GM19193 (cell line): ENCODE measurements around the gene WDR86.
A peak's percentile ranks its signal among the peaks of the same experiment; 100 is the strongest.

Source experiments
- POLR2A ChIP-seq: IDR thresholded peaks from 4 replicates; pipeline ENCODE4 v1.6.1; 2011; ENCODE audit not compliant: insufficient read depth, insufficient read length; ENCODE audit errors: extremely low read depth

Gene WDR86

GRCh38 chr7:151374726-151375125, 35.1 kb downstream of the WDR86 start:
- TF ChIP-seq POLR2A = no peak

GRCh38 chr7:151374139-151374538, 35.7 kb downstream of the WDR86 start:
- TF ChIP-seq POLR2A = no peak

GRCh38 chr7:151373599-151373998, 36.2 kb downstream of the WDR86 start:
- TF ChIP-seq POLR2A = no peak

GRCh38 chr7:151372612-151373265, 37.1 kb downstream of the WDR86 start:
- TF ChIP-seq POLR2A = no peak

- TF ChIP-seq POLR2A = no peak
Observed at GRCh38 chr7:151371266-151371665, 38.6 kb downstream of the WDR86 start.

- TF ChIP-seq POLR2A = peak; percentile 27
Observed at GRCh38 chr7:151368136-151368571, 41.7 kb downstream of the WDR86 start.

- no peak for TF ChIP-seq POLR2A
Observed at GRCh38 chr7:151367284-151367683, 42.6 kb downstream of the WDR86 start.

- TF ChIP-seq POLR2A = no peak
Observed at GRCh38 chr7:151366880-151367222, 43.0 kb downstream of the WDR86 start.

- TF ChIP-seq POLR2A = no peak
Observed at GRCh38 chr7:151366166-151366879, 43.5 kb downstream of the WDR86 start.

- TF ChIP-seq POLR2A = no peak
Observed at GRCh38 chr7:151363182-151363581, 46.7 kb downstream of the WDR86 start.

- TF ChIP-seq POLR2A = no peak
Observed at GRCh38 chr7:151361193-151361959, 48.5 kb downstream of the WDR86 start.

- no peak for TF ChIP-seq POLR2A
Observed at GRCh38 chr7:151352512-151352911, 57.3 kb downstream of the WDR86 start.

GRCh38 chr7:151351967-151352366, 57.9 kb downstream of the WDR86 start:
- no peak for TF ChIP-seq POLR2A

- TF ChIP-seq POLR2A = no peak
Observed at GRCh38 chr7:151351027-151351426, 58.8 kb downstream of the WDR86 start.

GRCh38 chr7:151349507-151349853, 60.4 kb downstream of the WDR86 start:
- no peak for TF ChIP-seq POLR2A

- TF ChIP-seq POLR2A = no peak
Observed at GRCh38 chr7:151348970-151349369, 60.9 kb downstream of the WDR86 start.
